ENCODE results near the gene CPNE1. TPM values are rescaled to one million over a fixed set of nuclear protein-coding genes. Genes with fewer than 3 reads are reported as not detected.
A peak's percentile ranks its signal among the peaks of the same experiment; 100 is the strongest.

Gene CPNE1
- total and polyA plus RNA-seq, 2 donors (not counting 1 experiment from before 2014, with no cell fraction given), result 88.8 to 146 TPM

DNA sequence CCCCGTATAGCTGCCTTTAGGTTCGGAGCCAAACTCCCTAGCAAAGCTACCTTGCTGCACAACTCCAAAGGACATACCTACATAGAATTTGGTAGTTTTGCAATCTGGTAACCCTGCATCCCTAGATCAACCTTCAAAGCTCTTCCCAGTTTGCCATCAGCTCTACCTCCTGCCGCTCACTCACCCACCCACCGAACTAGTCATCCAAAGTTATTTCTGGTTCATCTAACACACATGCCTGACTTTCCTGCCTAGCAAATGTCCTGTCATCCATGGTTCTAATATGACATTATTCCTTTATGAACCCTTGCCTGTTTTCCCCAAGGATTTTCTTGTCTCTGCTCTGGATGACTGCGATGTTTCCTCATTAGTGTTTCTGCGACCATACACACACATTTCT is 27.4 kb downstream of the CPNE1 start:
- H3K4me1 ChIP-seq (ENCODE audit: control insufficient read depth, extremely low read depth, insufficient read depth, low read length), result no peaks in the 10 kb centered on the region
- no peaks in the 10 kb centered on the region for H3K9me3 ChIP-seq (ENCODE audit: control insufficient read depth, insufficient read depth, low read depth, low read length)
- H3K36me3 ChIP-seq (ENCODE audit: control insufficient read depth, insufficient read depth, low read length), result no peaks in the 10 kb centered on the region
- DNase-seq (ENCODE audit: low read depth in 2 of 2), result no peak
- no peaks in the 10 kb centered on the region for H3K27me3 ChIP-seq (ENCODE audit: control insufficient read depth, insufficient read depth, low read length)
- peaks cover 35% of the 10 kb centered on the region for H3K79me2 ChIP-seq (ENCODE audit: control insufficient read depth, insufficient read depth, low read length)
- no peak overlapping the region for H3K4me3 ChIP-seq (replicated peaks in 1 of 4; ENCODE audit: control extremely low read depth in 1 of 4, insufficient read depth in 1 of 4, low read depth in 3 of 4, low read length in 4 of 4)
- no peaks in the 10 kb centered on the region for H4K20me1 ChIP-seq (ENCODE audit: control insufficient read depth, extremely low read depth, insufficient read depth, low read length)
- H3K4me2 ChIP-seq (ENCODE audit: extremely low read depth, insufficient read depth, low read length), result no peak overlapping the region
- no peak overlapping the region for H2AFZ ChIP-seq (ENCODE audit: low read length)
- H3K9ac ChIP-seq (ENCODE audit: insufficient read depth, low read length), result no peak overlapping the region
- no peak overlapping the region for H3K27ac ChIP-seq (ENCODE audit: insufficient read depth, low read length)
- TF ChIP-seq EZH2 (IDR thresholded peaks at IDR 0.05; ENCODE audit: low read length, missing control alignments), result no peak
- TF ChIP-seq, protein P1, sequence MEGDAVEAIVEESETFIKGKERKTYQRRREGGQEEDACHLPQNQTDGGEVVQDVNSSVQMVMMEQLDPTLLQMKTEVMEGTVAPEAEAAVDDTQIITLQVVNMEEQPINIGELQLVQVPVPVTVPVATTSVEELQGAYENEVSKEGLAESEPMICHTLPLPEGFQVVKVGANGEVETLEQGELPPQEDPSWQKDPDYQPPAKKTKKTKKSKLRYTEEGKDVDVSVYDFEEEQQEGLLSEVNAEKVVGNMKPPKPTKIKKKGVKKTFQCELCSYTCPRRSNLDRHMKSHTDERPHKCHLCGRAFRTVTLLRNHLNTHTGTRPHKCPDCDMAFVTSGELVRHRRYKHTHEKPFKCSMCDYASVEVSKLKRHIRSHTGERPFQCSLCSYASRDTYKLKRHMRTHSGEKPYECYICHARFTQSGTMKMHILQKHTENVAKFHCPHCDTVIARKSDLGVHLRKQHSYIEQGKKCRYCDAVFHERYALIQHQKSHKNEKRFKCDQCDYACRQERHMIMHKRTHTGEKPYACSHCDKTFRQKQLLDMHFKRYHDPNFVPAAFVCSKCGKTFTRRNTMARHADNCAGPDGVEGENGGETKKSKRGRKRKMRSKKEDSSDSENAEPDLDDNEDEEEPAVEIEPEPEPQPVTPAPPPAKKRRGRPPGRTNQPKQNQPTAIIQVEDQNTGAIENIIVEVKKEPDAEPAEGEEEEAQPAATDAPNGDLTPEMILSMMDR (conservative IDR thresholded peaks at IDR 0.05 in 1 of 2, IDR thresholded peaks at IDR 0.05 in 1 of 2; ENCODE audit: low read depth in 1 of 2, low read length in 2 of 2), result no peak

DNA sequence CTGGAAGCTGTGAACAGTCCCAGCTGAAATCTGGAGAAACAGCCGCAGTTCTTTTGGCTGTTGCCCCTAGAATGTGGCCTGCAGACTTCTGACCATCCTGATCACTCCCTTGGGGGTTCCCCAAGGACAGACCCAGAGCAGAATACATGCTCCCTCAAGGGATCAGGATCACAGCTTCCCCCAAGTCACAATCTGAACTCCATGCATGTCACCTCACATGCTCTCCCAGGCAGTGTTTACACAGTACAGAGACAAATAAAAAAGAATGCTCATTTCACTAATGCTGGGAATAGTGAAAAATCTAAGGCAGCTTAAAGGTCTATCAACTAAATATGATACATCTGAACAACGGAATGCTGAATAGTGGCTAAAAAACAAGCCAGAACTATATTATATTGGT is 28.6 kb downstream of the CPNE1 start:
- Histone ChIP-seq H4K20me1 (ENCODE audit: control insufficient read depth, extremely low read depth, insufficient read depth, low read length) (no peaks in the 10 kb centered on the region), H3K9me3 (ENCODE audit: control insufficient read depth, insufficient read depth, low read depth, low read length) (no peaks in the 10 kb centered on the region), H3K9ac (ENCODE audit: insufficient read depth, low read length) (no peak overlapping the region), H3K4me1 (ENCODE audit: control insufficient read depth, extremely low read depth, insufficient read depth, low read length) (no peaks in the 10 kb centered on the region), H3K4me3 (replicated peaks in 1 of 4; ENCODE audit: control extremely low read depth in 1 of 4, insufficient read depth in 1 of 4, low read depth in 3 of 4, low read length in 4 of 4) (no peak overlapping the region), H3K27ac (ENCODE audit: insufficient read depth, low read length) (no peak overlapping the region), H3K4me2 (ENCODE audit: extremely low read depth, insufficient read depth, low read length) (no peak overlapping the region), H3K79me2 (ENCODE audit: control insufficient read depth, insufficient read depth, low read length) (peaks cover 31% of the 10 kb centered on the region), H3K27me3 (ENCODE audit: control insufficient read depth, insufficient read depth, low read length) (no peaks in the 10 kb centered on the region), H3K36me3 (ENCODE audit: control insufficient read depth, insufficient read depth, low read length) (peaks cover 2% of the 10 kb centered on the region), H2AFZ (ENCODE audit: low read length) (no peak overlapping the region)
- TF ChIP-seq, protein P1 (conservative IDR thresholded peaks at IDR 0.05 in 1 of 2, IDR thresholded peaks at IDR 0.05 in 1 of 2; ENCODE audit: low read depth in 1 of 2, low read length in 2 of 2), result no peak
- TF ChIP-seq EZH2 (IDR thresholded peaks at IDR 0.05; ENCODE audit: low read length, missing control alignments), result no peak
- no peak for DNase-seq (ENCODE audit: low read depth in 2 of 2)

DNA sequence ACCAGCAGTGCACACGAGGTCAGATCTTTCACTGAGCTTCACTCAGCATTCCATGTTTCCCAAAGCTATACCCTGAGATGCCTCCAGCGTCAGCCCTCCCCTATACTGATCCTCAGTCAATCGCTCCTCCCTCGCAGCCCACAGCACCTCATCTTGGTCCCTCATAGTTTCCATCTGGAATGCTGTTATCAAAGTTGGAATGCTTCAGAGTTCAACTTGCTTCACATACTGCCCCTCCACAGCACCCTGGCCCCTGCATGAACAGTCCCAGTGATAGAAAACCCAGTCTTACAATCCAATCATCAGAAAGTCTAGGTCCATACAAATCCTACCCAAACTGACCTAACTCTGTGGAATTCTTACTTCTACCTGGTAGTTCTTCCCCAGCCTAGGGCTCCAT is 29.0 kb downstream of the CPNE1 start:
- no peak overlapping the region for H2AFZ ChIP-seq (ENCODE audit: low read length)
- H3K27ac ChIP-seq (ENCODE audit: insufficient read depth, low read length), result peak overlapping the region; percentile 1
- H3K4me1 ChIP-seq (ENCODE audit: control insufficient read depth, extremely low read depth, insufficient read depth, low read length), result no peaks in the 10 kb centered on the region
- H3K9me3 ChIP-seq (ENCODE audit: control insufficient read depth, insufficient read depth, low read depth, low read length), result no peaks in the 10 kb centered on the region
- no peaks in the 10 kb centered on the region for H4K20me1 ChIP-seq (ENCODE audit: control insufficient read depth, extremely low read depth, insufficient read depth, low read length)
- no peak overlapping the region for H3K4me3 ChIP-seq (replicated peaks in 1 of 4; ENCODE audit: control extremely low read depth in 1 of 4, insufficient read depth in 1 of 4, low read depth in 3 of 4, low read length in 4 of 4)
- H3K9ac ChIP-seq (ENCODE audit: insufficient read depth, low read length), result no peak overlapping the region
- peaks cover 30% of the 10 kb centered on the region for H3K79me2 ChIP-seq (ENCODE audit: control insufficient read depth, insufficient read depth, low read length)
- no peak for DNase-seq (ENCODE audit: low read depth in 2 of 2)
- no peak for TF ChIP-seq EZH2 (IDR thresholded peaks at IDR 0.05; ENCODE audit: low read length, missing control alignments)
- TF ChIP-seq, protein P1 (conservative IDR thresholded peaks at IDR 0.05 in 1 of 2, IDR thresholded peaks at IDR 0.05 in 1 of 2; ENCODE audit: low read depth in 1 of 2, low read length in 2 of 2), result no peak
- peaks cover 7% of the 10 kb centered on the region for H3K36me3 ChIP-seq (ENCODE audit: control insufficient read depth, insufficient read depth, low read length)
- H3K27me3 ChIP-seq (ENCODE audit: control insufficient read depth, insufficient read depth, low read length), result no peaks in the 10 kb centered on the region
- no peak overlapping the region for H3K4me2 ChIP-seq (ENCODE audit: extremely low read depth, insufficient read depth, low read length)

All from fibroblast of lung (primary cell).